ENCODE measurements around the gene CNOT6L.

CNOT6L gene

DNA sequence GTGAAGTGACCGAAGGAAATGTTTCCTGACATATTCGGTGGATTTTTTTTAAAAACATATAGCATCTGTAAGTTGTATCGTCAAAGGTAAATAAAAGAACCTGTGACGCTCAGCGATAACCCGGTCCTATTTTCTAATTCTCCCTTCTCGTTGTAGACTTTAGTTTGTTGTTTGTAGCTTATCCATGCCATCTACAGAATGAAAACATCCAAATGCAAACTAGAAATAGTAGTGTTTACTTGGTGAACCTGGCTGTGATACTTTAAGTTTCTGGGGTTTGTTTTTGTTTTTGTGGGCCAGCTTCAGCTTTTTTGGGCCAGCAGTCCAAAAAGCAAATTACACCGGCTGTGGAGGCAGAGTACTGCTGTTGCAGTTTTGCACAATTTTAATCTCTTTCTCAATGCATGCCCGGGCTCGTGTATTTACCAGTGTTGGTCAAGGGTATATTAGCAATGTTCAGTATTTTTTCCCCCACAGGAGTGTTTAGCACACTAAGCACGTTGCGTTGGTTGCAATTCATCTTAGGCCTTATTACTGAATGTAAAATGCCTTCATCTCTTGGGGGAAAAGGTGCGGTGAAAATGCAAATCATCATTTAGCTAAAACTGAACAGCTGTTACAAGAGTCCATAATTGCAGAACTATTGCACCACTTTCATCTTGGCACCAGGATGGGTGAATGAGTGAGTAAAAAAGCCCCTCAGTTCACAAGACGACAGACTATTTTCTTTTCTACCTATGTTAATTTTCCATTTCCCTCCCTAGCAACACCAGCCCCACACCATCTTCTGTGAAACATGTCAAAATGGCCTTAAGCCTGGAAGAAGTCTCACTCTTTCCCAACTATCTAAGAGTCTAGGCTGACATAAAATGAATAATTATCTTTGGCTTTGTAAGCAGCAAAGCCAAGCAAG lies 1.7 kb upstream of the CNOT6L start:
- peak; percentile 26 for DNase-seq (ENCODE audit: low spot score)

GRCh38 chr4:77819843-77820648 lies 878 bp upstream of the CNOT6L start:
- DNase-seq (ENCODE audit: low spot score) = peak; percentile 90

DNA sequence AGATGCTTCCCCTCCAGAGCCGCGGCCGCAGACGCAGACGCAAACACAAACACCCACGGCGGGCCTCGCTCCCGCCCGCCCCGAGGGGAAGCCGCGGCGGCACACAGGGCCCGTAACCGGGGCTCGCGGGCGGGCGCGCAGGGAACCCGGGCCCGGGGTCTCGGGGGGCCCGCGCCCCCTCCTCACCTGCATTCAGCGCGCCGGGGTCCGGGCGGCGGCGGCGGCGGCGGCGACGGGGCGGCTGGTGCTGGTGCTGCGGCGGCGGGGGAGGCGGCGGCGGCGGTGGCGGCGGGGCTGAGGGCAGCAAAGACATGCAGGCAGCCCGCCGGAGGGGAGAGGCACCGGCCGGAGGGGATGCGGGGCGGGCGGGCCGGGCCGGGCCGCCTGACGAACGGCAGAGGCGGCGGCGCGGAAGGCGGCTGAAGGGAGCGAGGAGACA lies 255 bp upstream of the CNOT6L start:
- peak; percentile 69 for DNase-seq (ENCODE audit: low spot score)

GRCh38 chr4:77818073-77818601 lies 1.0 kb downstream of the CNOT6L start:
- peak; percentile 72 for DNase-seq (ENCODE audit: low spot score)

- DNase-seq (ENCODE audit: low spot score) = no peak
Observed at GRCh38 chr4:77817304-77818072, 1.7 kb downstream of the CNOT6L start.

DNA sequence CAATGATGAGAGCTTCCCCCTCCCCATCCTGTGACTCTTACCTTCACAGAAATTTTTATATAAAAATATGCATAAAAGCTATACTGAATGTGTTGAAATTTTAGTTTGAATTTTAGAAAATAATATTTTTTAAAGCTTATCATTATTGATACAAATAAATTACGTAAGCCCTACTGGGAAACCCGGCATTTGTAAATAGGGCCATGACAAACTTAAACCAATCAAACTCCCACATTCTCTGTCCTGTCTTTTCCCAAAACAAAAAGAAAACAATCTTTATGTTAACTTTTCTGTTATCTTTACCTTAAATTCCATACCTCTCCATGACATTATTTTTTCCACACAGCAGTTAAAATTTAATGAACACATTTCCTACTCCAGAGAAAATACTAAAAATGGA lies 2.6 kb downstream of the CNOT6L start:
- no peak for DNase-seq (ENCODE audit: low spot score)

DNA sequence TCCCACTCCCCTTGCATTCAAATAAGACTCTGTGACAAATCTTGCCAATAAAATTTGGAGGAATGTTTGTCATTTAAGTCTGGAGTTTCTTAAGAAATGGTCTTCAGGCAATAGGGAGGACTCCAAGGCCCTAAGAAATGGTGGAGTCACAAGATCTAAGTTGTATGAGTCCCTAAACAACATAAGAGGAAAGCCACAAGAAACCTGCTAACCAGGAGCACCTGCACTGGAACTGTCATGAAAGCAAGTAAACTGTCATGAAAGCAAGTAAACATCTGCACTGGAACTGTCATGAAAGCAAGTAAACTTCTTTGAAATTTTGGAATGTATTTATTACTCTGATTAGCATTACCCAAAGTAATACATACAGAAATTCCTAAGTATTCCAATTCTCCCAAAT lies 3.5 kb downstream of the CNOT6L start:
- DNase-seq (ENCODE audit: low spot score) = no peak

DNA sequence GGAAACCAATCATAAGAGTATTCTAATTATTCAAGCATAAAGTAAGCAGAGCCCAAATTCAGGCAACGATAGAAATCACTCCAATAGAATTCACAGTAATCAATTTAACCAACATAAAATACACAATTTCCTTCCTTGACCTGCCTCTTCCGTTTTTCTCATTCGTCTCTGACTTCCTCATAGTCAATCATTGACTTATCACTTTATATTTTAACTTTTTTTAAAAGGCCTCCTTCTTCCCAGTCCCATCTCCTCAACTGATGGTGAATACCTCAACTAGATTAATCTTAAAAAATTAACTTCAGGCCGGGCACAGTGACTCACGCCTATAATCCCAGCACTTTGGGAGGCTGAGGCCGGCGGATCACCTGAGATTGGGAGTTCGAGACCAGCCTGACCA lies 13.3 kb downstream of the CNOT6L start:
- no peak for DNase-seq (ENCODE audit: low spot score)

DNA sequence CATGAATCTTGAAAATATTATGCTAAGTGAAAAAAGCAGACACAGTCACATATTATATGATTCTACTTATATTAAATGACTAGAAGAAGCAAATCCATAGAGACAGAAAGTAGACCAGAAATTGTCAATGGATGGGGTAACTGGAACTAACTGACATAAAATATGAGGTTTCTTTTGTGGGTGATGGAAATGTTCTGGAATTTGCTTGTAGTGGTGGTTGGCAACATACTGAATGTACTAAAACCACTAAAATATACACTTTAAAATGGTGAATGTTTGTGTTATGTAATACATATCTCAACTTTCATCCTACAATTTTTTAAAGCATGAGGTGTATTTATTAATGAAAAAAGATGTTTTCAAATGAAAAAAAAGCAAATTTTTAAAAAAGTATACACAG lies 14.7 kb downstream of the CNOT6L start:
- DNase-seq (ENCODE audit: low spot score) = no peak

- DNase-seq (ENCODE audit: low spot score) = no peak
Observed at GRCh38 chr4:77802402-77802801, 16.8 kb downstream of the CNOT6L start.

GRCh38 chr4:77801260-77801608 lies 17.9 kb downstream of the CNOT6L start:
- no peak for DNase-seq (ENCODE audit: low spot score)

DNA sequence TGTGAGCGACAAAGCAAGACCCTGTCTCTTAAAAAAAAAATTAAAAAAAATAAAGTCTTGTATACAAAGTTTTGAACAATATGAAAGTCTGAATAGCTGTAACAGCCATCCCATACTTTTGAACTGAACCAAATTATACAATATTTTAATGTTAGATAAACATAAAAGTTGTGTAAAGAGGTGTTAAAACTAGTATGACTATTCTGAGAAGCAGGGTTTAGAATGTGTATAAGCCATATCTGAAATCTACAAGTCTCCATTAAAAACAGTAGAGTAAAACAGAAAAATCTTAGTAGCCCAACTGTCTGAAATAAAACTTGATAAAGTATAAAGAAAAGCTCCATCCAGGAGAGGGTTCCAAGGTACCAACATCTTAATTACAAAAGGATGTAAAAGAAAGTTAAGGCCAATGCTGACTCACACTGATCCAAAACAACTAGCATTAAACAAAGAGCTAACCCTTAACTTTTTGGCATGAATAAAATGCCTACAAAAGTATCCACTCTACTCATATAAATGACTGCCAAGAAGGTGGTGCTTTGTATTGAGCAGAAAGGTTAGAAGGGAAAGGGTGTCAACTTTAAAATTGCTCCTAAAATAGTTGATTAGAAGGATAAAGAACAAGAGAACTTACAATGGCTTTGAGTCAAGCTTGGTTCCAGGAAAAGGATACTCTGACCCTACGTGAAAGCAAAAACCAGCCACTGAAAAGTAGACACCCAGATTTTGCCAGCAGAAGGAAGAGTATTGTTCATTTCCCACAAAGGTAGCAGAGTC lies 18.5 kb downstream of the CNOT6L start:
- DNase-seq (ENCODE audit: low spot score) = no peak

DNA sequence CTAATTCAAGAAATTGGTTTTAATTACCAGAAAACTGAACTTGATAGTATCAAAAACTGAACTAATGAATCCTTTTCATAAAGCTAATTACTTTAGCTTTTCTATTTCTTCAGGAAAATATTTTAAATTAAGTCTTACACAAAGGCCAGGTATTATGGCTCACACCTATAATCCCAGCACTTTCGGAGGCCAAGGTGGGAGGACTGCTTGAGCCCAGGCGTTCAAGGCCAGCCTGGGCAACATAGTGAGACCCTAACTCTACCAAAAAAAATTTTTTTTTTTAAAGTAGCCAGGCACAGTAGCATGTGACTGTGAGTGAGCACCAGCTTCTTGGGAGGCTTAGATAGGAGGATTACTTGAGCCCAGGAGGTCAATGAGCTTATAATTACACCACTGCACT lies 19.1 kb downstream of the CNOT6L start:
- DNase-seq (ENCODE audit: low spot score) = no peak

GRCh38 chr4:77798385-77798784 lies 20.8 kb downstream of the CNOT6L start:
- DNase-seq (ENCODE audit: low spot score) = no peak

DNA sequence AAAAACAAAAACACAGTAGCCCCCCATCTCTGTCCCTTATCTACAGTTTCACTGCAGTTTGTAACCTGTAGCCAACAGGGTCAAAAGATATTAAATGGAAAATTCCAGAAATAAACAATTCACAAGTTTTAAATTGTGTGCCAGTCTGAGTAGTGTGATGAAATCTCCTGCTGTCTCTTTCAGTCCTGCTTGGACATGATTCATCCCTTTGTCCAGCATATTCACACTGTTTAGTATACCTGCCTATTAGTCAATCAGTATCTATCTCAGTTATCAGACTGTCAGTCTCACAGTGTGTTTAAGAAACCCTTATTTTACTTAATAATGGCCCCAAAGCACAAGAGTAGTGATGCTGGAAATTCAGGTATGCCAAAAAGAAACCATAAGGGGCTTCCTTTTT lies 21.9 kb downstream of the CNOT6L start:
- DNase-seq (ENCODE audit: low spot score) = no peak

- DNase-seq (ENCODE audit: low spot score) = no peak
Observed at GRCh38 chr4:77795326-77795725, 23.8 kb downstream of the CNOT6L start.

DNA sequence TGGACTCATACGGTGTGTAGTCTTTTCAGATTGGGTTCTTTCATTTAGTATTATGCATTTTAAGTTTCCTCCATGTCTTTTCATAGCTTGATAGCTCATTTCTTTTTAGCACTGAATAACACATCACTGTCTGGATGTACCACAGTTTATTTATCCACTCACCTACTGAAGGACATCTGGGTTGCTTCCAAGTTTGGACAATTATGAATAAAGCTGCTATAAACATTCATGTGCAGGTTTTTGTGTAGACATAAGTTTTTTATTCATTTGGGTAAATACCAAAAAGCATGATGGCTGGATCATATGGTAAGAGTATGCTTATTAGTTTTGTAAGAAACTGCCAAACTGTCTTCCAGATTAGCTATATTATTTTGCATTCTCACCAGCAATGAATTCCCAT lies 29.0 kb downstream of the CNOT6L start:
- DNase-seq (ENCODE audit: low spot score) = no peak

DNA sequence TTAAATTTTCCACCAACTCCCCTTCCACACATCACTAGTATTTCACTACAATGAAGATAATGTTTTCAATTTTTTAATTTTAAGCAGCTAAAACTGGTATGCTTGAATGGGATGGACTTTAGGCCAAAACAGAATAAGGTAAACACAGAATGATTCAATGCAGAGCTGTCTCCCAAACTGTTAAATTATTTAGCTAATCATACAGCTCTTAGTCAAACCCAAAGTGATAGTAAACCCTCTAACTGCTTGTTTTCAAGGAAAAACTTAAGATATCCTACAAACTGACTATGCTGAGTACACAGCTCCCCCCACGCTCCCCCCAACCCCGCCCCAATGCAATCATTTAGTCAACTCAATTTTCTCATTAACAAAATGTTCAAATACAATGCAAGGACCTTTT lies 30.2 kb downstream of the CNOT6L start:
- no peak for DNase-seq (ENCODE audit: low spot score)

DNA sequence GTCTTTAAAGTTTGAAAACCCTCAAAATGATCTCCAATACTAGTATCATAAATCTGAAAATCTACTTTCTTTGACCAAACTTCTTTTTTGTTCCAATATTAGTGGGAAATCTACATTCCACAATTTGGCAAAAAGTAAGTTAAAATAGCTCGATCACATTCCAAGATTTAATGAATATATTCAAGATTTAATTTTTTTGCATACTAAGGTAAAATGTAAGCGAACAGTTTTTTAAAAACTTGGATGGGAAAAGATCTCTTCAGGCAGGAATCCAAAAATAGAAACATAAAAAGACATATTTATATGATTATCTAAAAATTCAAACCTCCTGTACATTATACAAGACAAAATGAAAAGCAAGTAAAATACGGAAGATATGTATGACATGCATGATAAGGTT lies 31.2 kb downstream of the CNOT6L start:
- no peak for DNase-seq (ENCODE audit: low spot score)

- DNase-seq (ENCODE audit: low spot score) = no peak
Observed at GRCh38 chr4:77785669-77786068, 33.5 kb downstream of the CNOT6L start.

DNA sequence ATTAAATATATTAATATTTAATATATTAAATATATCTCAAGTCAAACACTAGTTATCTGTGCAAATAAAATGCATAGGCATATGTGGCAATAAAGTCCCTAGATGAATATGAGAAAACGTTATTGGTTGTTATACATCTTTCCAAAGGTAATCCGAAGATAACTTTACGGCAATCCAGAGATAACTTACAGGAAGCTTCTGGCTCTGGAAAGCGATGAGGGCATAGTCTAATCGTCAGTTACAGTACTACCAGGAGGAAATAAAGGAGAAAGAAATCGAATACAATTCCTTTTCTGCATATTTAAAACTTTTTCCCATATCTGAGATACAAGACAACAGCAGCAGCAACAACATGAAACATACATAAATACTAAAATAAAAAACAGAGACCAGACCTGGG lies 35.3 kb downstream of the CNOT6L start:
- DNase-seq (ENCODE audit: low spot score) = no peak

Measured in germinal center (tissue), 1 donor.